Suprapubic skin (tissue), 4 donors: ENCODE data around the gene CBX2. TPM values are rescaled to one million over a fixed set of nuclear protein-coding genes. Genes with fewer than 3 reads are reported as not detected.

ENCODE experiments used
- DNase-seq, 2 donors: peaks; one replicate each; pipeline ENCODE4 v3.0.0-alpha.2; 2019; ENCODE audit warnings: low spot score in 2 of 2
- H3K27ac ChIP-seq: fragments of 200-600 bp; sonication (generic); one replicate; pipeline ENCODE4 v1.5.1; 2019
- H3K27me3 ChIP-seq: fragments of 200-600 bp; sonication (generic); one replicate; pipeline ENCODE4 v1.5.1; 2019
- H3K36me3 ChIP-seq: fragments of 200-600 bp; sonication (generic); one replicate; pipeline ENCODE4 v1.5.1; 2019
- H3K4me1 ChIP-seq: fragments of 200-600 bp; sonication (generic); one replicate; pipeline ENCODE4 v1.5.1; 2019
- H3K4me3 ChIP-seq: fragments of 200-600 bp; sonication (generic); one replicate; pipeline ENCODE4 v1.5.1; 2019; ENCODE audit warnings: mild to moderate bottlenecking
- H3K9me3 ChIP-seq: fragments of 200-600 bp; sonication (generic); one replicate; pipeline ENCODE4 v1.5.1; 2019
- EP300 ChIP-seq: sonication (generic); formaldehyde crosslinking; IDR thresholded peaks from one replicate; pipeline ENCODE4 v1.6.1; 2017; ENCODE audit warnings: antibody characterized with exemption
- POLR2A ChIP-seq, 2 donors: fragments of 450-650 bp; IDR thresholded peaks; one replicate each; pipeline ENCODE4 v1.6.1; 2017; ENCODE audit warnings: antibody characterized with exemption in 2 of 2, mild to moderate bottlenecking in 2 of 2, moderate library complexity in 2 of 2
- POLR2AphosphoS5 ChIP-seq, 3 donors: sonication (generic); formaldehyde crosslinking; IDR thresholded peaks; one replicate each; pipeline ENCODE4 v1.6.1; 2017; ENCODE audit warnings: antibody characterized with exemption in 3 of 3
- WGBS: methylation state at CpG from one replicate; pipeline ENCODE4 v1.1.5; 2018; 5-methylcytosine and 5-hydroxymethylcytosine counted together
- total RNA-seq, 4 donors: library from RNA; depleted of rRNA; stranded (reverse); fragments of >200 nt; gene quantifications; one replicate each; pipeline ENCODE4 v1.1.0, GENCODE V29; 2016
- TF ChIP-seq, protein P1 (sequence below), 2 donors: fragments of 200-600 bp in 1 of 2; fragments of 450-650 bp in 1 of 2; sonication (generic) in 1 of 2; IDR thresholded peaks; one replicate each; pipeline ENCODE4 v1.5.1; 2016 to 2019; ENCODE audit warnings: antibody characterized with exemption in 2 of 2, mild to moderate bottlenecking in 1 of 2, moderate library complexity in 1 of 2

Gene CBX2
- total RNA-seq, 4 donors from 2014 or later, result 2.2 to 7.0 (median 5.2) TPM

GRCh38 chr17:79737046-79737921, 40.7 kb upstream of the CBX2 start:
- H3K27ac ChIP-seq, result no peak overlapping the region
- H3K4me3 ChIP-seq, result no peak overlapping the region
- DNase-seq, result no peak
- H3K9me3 ChIP-seq, result no peaks in the 10 kb centered on the region
- H3K27me3 ChIP-seq, result peaks cover 58% of the 10 kb centered on the region
- H3K4me1 ChIP-seq, result peaks cover 9% of the 10 kb centered on the region
- WGBS, result 90% methylated on average over 7 of the region's 30 CpGs
- H3K36me3 ChIP-seq, result no peaks in the 10 kb centered on the region
- no peak for TF ChIP-seq EP300
- TF ChIP-seq POLR2A (IDR thresholded peaks at IDR 0.05), result no peak
- TF ChIP-seq, protein P1, sequence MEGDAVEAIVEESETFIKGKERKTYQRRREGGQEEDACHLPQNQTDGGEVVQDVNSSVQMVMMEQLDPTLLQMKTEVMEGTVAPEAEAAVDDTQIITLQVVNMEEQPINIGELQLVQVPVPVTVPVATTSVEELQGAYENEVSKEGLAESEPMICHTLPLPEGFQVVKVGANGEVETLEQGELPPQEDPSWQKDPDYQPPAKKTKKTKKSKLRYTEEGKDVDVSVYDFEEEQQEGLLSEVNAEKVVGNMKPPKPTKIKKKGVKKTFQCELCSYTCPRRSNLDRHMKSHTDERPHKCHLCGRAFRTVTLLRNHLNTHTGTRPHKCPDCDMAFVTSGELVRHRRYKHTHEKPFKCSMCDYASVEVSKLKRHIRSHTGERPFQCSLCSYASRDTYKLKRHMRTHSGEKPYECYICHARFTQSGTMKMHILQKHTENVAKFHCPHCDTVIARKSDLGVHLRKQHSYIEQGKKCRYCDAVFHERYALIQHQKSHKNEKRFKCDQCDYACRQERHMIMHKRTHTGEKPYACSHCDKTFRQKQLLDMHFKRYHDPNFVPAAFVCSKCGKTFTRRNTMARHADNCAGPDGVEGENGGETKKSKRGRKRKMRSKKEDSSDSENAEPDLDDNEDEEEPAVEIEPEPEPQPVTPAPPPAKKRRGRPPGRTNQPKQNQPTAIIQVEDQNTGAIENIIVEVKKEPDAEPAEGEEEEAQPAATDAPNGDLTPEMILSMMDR (IDR thresholded peaks at IDR 0.05), result no peak
- no peak for TF ChIP-seq POLR2AphosphoS5 (IDR thresholded peaks at IDR 0.05)

DNA sequence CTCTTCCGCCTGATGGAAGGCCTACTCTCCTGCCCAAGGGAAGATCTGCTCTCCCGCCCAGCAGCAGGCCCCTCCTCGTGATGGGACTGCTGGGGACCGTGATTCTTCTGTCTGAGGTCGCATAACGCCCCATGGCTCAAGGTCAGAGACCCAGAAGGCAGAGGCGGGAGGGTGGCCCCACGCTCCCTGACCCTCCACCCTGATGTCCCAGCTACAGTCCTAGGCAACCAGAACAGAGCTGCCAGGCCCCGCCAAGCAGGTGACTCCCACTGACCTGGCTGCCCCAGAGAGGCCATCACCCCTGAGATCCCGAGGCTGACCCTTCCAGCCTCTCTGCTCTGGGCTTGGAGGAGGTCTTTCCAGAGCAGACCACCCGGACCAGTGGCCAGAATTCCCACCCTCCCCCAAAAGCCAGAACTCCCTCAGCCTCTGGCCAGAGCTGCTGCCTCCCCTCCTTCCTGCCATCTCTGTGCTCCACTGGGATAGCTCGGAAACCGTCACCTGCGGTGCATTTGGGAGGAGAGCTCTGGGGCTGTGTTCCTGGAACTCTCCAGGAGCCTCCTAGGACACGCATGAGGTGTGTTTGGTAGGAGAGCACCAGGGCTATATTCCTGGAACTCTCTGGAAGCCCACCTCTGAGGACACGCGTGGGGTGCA, 39.9 kb upstream of the CBX2 start:
- 81% methylated on average over 11 of the region's 17 CpGs for WGBS
- no peak overlapping the region for H3K27ac ChIP-seq

DNA sequence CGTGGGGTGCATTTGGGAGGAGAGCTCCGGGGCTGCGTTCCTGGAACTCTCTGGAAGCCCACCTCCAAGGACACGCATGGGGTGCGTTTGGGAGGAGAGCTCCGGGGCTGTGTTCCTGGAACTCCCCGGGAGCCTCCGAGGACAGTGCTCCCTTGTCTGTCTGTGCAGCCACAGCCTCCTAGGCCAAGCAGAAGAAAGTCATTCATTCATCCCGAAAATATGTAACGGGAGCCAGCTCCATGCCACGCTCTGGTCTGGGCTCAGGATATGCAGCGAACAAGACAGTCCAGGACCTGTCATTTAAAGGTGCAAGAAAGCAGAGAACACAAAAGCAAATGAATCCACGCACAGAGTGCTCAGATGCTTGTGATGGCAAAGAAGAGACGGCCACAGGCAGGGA, 39.3 kb upstream of the CBX2 start:
- no peak overlapping the region for H3K27ac ChIP-seq
- peaks cover 67% of the 10 kb centered on the region for H3K27me3 ChIP-seq
- peaks cover 10% of the 10 kb centered on the region for H3K4me1 ChIP-seq
- H3K4me3 ChIP-seq, result no peak overlapping the region
- 83% methylated on average over 14 of the region's 14 CpGs for WGBS
- H3K9me3 ChIP-seq, result no peaks in the 10 kb centered on the region
- TF ChIP-seq, protein P1 (IDR thresholded peaks at IDR 0.05), result no peak
- TF ChIP-seq POLR2A (IDR thresholded peaks at IDR 0.05) (no peak), EP300 (no peak), POLR2AphosphoS5 (IDR thresholded peaks at IDR 0.05) (no peak)
- no peaks in the 10 kb centered on the region for H3K36me3 ChIP-seq
- no peak for DNase-seq

More for the DNA sequence above, 39.9 kb upstream of the CBX2 start:
- Histone ChIP-seq H3K27me3 (peaks cover 66% of the 10 kb centered on the region), H3K4me1 (peaks cover 10% of the 10 kb centered on the region), H3K36me3 (no peaks in the 10 kb centered on the region), H3K9me3 (no peaks in the 10 kb centered on the region), H3K4me3 (no peak overlapping the region)
- no peak for DNase-seq
- TF ChIP-seq EP300, result no peak
- TF ChIP-seq, protein P1 (IDR thresholded peaks at IDR 0.05), result no peak
- TF ChIP-seq POLR2A (IDR thresholded peaks at IDR 0.05), result no peak
- TF ChIP-seq POLR2AphosphoS5 (IDR thresholded peaks at IDR 0.05), result no peak

DNA sequence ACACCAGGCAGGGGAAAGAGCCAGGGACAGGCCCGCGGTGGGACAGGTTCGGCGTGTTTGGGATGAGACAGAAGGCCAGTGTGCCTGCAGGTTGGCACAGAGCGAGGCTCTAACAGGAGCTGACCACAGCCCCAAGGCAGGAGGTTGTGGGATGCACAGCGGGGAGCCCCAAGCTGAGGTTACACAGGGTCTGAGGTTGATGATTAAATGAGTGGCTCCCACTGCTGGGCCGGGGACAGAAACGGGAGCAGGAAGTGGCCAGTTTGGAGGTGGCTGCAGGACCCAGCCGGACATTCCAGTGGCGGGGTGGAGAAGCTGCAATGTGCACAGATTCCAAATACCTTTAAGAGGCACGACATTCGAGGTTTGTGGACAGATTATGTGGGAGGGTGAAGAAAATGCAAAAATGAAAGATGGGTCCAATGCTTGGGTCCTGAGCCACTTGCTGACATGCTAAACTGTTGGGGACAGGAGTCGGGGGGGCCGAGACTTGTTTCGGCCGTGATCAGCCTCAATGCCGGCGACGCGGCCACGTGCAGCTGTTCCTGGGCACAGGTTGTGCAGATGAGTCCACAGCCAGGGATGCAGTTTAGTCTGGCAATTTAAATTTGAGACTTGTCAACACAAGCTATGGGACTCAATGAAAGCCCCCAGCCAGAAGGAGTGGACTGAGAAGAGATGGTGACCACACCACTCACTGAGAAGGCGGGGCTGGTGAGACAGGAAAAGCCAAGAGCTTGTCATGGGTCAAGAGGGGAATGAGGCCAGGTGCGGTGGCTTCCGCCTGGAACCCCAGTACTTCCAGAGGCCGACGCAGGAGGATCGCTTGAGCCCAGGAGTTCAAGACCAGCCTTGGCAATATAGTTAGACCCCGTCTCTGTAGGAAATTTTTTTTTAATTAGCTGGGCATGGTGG, 38.5 kb upstream of the CBX2 start:
- no peak for DNase-seq
- 79% methylated on average over 21 of the region's 28 CpGs for WGBS
- peaks cover 10% of the 10 kb centered on the region for H3K4me1 ChIP-seq
- H3K36me3 ChIP-seq, result no peaks in the 10 kb centered on the region
- TF ChIP-seq EP300, result no peak
- no peak for TF ChIP-seq POLR2AphosphoS5 (IDR thresholded peaks at IDR 0.05)
- TF ChIP-seq, protein P1 (IDR thresholded peaks at IDR 0.05), result no peak
- TF ChIP-seq POLR2A (IDR thresholded peaks at IDR 0.05), result no peak
- no peak overlapping the region for H3K27ac ChIP-seq
- no peak overlapping the region for H3K4me3 ChIP-seq
- H3K27me3 ChIP-seq, result peaks cover 67% of the 10 kb centered on the region
- no peaks in the 10 kb centered on the region for H3K9me3 ChIP-seq
